ENCODE results near the gene MAPK10. TPM values are rescaled to one million over a fixed set of nuclear protein-coding genes. Genes with fewer than 3 reads are reported as not detected.

MAPK10 gene
- total and polyA plus RNA-seq, 2 of the 8 experiments (the other 6 are each of a cell fraction or from before 2014, with no cell fraction given), result 2.5 to 3.1 TPM

GRCh38 chr4:86185659-86186058, 174.2 kb downstream of the MAPK10 start:
- no peak overlapping the region for H2BK12ac ChIP-seq (ENCODE audit: low read depth, low read length)
- H3K4me3 ChIP-seq (ENCODE audit: extremely low read depth in 1 of 4, insufficient read depth in 2 of 4, low read depth in 3 of 4, low read length in 4 of 4), result no peak overlapping the region
- H2AFZ ChIP-seq (ENCODE audit: low read length), result no peak overlapping the region
- no peak overlapping the region for H2BK15ac ChIP-seq (ENCODE audit: low read length)
- no peak overlapping the region for H3K27ac ChIP-seq (ENCODE audit: low read depth, low read length)
- H2BK20ac ChIP-seq (ENCODE audit: low read length), result no peak overlapping the region
- H4K5ac ChIP-seq (ENCODE audit: insufficient read length, low read depth, low read length), result no peak overlapping the region
- no peak overlapping the region for H3K4ac ChIP-seq (replicated peaks; ENCODE audit: insufficient read length, low read depth, low read length)
- no peak overlapping the region for H3K14ac ChIP-seq (ENCODE audit: insufficient read length)
- H3K79me1 ChIP-seq (ENCODE audit: low read depth, low read length), result no peaks in the 10 kb centered on the region
- H4K20me1 ChIP-seq (replicated peaks in 1 of 2; ENCODE audit: control insufficient read depth in 1 of 2, insufficient read depth in 2 of 2, low read length in 2 of 2), result no peaks in the 10 kb centered on the region
- ChIA-PET CTCF (ENCODE audit: partially characterized antibody) (no interaction called here), POLR2A (ENCODE audit: partially characterized antibody) (no interaction called here)
- H3K4me2 ChIP-seq (ENCODE audit: insufficient read depth in 1 of 2, low read depth in 2 of 2, low read length in 2 of 2), result no peak overlapping the region
- no peaks in the 10 kb centered on the region for H3K36me3 ChIP-seq (ENCODE audit: control insufficient read depth in 2 of 4, insufficient read depth in 4 of 4, low read length in 3 of 4)
- no peak overlapping the region for H4K8ac ChIP-seq (ENCODE audit: extremely low read depth, insufficient read depth, low read length)
- no peak overlapping the region for H3K56ac ChIP-seq (replicated peaks; ENCODE audit: insufficient read length, low read depth, low read length)
- no peak overlapping the region for H2AK5ac ChIP-seq (ENCODE audit: low read depth, low read length)
- no peak overlapping the region for H2BK5ac ChIP-seq (ENCODE audit: low read depth, low read length)
- H3K9me3 ChIP-seq (ENCODE audit: insufficient read depth in 2 of 2, low read depth in 1 of 2, low read length in 1 of 2), result no peaks in the 10 kb centered on the region
- H4K91ac ChIP-seq (replicated peaks; ENCODE audit: insufficient read length, low read length), result no peak overlapping the region
- no peak overlapping the region for H3K9ac ChIP-seq (replicated peaks in 1 of 4; ENCODE audit: extremely low read depth in 1 of 4, low read depth in 3 of 4, low read length in 3 of 4)
- no peaks in the 10 kb centered on the region for H3K4me1 ChIP-seq (replicated peaks in 1 of 4; ENCODE audit: control insufficient read depth in 3 of 4, insufficient read depth in 4 of 4, low read length in 3 of 4)
- 94% methylated on average over 1 of the region's 1 CpG; no CpG with 5 or more reads in 1 of the 2 experiments for WGBS, 2 experiments (ENCODE audit: extremely low coverage in 1 of 2, insufficient coverage in 1 of 2, insufficient read length in 1 of 2, insufficient replicate concordance in 2 of 2, low coverage in 1 of 2, low lambda C conversion rate in 2 of 2, missing lambda C conversion rate in 1 of 2)
- H3K79me2 ChIP-seq (ENCODE audit: control insufficient read depth in 1 of 2, insufficient read depth in 2 of 2, low read length in 2 of 2), result no peaks in the 10 kb centered on the region
- TF ChIP-seq TAF1 (IDR thresholded peaks at IDR 0.05; ENCODE audit: low read depth, low read length), result no peak
- no peaks in the 10 kb centered on the region for H3K27me3 ChIP-seq (replicated peaks in 1 of 4; ENCODE audit: control insufficient read depth in 3 of 4, extremely low read depth in 1 of 4, insufficient read depth in 3 of 4, low read length in 3 of 4)
- no peak overlapping the region for H2BK120ac ChIP-seq (replicated peaks; ENCODE audit: low read depth, low read length)
- no peak overlapping the region for H3K23ac ChIP-seq (ENCODE audit: insufficient read length)
- no peaks in the 10 kb centered on the region for H3K23me2 ChIP-seq (ENCODE audit: low read depth, low read length)
- FAIRE-seq (no peak), DNase-seq (ENCODE audit: low read depth in 1 of 2, low spot score in 2 of 2) (no peak)
- no peak overlapping the region for H3K18ac ChIP-seq (ENCODE audit: extremely low read depth, low read length)
